GM21447 (cell line): ENCODE results near the gene MESP1.

ENCODE experiments used
- ATAC-seq: cut with Tn5 transposase; IDR thresholded peaks from one replicate; pipeline ENCODE4 v1.9.1; 2021; ENCODE audit not compliant: unreplicated experiment

Gene MESP1

DNA sequence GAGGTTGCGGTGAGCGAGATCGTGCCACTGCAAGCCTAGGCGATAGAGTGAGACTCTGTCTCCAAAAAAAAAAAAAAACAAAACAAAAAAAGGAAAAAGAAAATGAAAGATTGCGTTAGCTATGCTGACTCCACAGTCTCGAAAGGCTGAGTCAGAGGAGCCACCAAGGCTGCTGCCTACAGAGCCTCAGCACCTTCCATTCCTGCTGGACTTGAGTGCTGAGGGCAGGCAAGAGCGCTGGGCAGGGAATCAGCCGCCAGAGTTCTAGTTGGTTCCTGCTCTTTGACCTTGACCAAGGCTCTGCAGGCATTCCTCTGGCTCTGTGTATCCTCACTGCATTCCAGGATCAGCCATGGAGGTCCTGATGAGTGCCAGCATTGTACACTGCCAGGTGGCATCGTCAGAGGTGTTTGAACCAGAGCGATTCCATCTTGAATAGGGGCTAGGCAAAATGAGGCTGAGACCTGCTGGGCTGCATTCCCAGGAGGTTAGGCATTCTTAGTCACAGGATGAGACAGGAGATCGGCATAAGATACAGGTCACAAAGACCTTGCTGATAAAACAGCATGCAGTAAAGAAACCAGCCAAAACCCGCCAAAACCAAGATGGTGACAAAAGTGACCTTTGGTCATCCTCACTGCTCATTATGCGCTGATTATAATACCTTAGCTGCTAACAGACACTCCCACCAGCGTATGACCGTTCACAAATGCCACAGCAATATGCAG lies 31.0 kb upstream of the MESP1 start:
- ATAC-seq, result no peak

DNA sequence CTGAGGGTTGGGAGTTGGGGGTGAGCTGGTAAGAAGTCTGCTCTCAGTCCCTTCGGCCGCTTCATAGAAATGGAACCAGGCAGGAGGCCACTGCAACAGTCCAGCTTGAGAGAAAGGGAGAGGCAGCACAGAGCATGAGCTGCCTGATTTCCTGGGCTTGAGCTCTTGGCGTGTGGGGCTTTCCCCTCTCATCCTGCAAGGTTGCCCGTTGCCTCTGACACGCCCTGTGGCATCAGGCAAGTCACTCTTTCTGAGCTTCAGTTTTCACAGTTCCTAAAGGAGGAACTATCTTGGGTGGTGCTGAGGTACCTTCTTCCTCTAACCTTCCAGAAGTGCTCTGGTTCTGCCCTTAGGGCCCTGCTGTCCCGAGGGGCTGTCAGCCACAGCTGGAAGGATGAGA lies 30.0 kb upstream of the MESP1 start:
- ATAC-seq, result no peak

DNA sequence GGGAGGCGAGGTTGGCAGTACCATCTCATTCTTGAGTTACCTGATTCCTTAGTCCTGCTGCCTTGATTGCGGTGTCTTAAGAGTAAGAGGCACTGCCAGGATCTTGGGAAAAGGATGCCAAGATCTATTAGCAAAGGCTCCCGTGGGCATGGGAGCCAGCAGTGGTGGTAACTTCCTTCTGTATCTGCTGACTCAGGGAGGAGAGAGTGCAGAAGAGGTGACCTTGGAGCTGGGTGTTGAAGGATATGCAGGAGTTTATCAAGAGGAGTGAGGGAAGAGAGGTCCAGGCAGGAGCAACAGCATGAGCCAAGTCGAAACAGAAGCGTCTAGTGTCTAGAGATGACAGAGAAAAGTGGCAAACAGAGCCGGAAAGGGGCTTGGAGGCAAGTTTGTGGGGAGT lies 29.6 kb upstream of the MESP1 start:
- ATAC-seq, result no peak

DNA sequence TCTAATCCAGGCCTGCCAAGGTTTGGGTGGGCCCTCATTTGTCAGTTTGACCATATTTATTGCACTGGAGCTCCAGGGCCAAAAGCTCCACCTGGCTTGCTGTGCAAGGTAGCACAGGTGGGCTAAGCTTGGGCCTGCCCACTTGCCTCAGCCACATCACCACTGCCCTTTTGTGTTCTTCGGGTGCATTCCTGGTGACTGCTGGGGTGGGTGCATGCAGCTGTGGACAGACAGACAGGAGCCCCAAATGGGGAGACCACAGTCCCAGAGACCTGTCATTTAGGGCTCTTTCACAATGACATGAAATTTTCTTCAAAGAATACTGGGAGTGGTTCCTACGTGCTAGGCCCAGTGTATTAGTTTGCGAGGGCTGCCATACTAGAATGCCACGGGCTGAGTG lies 27.8 kb upstream of the MESP1 start:
- no peak for ATAC-seq

DNA sequence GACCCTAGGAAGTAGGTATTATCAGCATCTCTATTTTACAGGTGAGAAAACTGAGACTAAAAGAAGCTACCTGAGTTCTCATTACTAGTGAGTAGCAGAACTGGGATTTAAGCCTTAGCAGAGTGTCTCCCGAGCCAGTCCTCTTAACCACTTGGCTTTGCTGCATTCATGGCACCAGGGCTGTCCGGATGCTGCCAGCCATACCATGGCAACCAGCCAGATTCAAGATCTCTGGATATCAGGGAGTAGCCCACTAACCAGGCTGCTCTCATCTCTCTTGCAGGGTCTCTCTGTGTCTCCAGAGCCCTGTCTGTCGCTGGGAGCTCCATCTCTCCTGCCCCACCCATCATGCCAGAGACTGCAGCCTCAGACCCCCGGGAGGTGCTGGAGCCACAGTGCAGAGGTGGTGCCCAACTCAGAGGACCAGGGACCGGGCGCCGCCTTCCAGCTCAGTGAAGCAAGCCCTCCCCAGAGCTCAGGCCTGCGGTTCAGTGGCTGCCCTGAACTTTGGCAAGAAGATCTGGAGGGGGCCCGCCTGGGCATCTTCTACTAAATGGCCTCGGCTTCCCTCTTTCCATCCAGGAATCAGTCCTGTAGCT lies 26.8 kb upstream of the MESP1 start:
- ATAC-seq, result no peak

DNA sequence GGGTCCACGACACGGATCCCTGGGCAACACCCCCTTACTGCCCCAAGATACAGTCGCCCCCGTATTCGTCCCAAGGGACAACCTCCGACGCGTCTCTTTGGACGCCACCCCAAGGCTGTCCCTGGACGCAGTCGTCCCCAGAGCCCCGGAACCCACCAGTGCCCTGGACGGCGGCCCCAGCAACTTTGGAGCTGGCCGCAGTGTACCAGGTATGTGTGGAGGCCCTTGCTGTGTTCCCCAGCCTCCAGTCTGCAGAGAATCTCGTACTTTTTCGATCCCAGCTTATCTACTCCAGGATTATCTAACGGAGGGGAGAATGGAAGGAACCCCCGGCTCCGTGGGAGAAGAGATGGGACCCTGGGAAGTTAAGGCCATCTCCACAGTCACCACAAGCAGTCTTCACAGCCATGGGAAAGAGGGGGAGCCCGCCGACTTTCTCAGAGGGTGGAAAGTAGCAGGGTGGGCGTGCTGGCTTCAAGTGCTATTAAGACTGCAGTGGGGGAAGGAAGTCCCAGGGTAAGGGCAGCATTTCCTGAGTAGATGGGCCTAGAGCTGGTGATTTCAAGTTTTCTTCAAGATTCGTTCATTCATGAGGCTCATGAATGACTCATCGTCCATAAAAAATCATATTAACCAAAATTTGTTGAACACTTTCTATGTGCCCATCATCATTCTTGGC lies 26.2 kb upstream of the MESP1 start:
- ATAC-seq, result no peak

DNA sequence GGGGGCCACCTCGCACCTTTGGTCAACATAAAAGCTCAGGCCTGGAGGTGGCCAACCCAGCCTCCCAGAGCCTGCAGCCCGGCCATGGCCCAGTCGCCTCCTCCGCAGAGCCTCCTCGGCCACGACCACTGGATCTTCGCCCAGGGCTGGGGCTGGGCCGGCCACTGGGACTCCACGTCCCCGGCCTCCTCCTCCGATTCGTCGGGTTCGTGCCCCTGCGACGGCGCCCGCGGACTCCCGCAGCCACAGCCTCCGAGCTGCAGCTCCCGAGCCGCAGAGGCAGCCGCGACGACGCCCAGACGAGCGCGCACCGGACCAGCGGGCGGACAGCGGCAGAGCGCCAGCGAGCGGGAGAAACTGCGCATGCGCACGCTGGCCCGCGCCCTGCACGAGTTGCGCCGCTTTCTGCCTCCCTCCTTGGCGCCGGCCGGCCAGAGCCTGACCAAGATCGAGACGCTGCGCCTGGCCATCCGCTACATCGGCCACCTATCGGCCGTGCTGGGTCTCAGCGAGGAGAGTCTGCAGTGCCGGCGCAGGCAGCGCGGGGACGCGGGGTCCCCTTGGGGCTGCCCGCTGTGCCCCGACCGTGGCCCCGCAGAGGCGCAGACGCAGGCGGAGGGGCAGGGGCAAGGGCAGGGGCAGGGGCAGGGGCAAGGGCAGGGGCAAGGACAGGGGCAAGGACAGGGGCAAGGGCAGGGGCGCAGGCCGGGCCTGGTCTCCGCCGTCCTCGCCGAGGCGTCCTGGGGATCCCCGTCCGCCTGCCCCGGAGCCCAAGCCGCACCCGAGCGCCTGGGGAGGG lies 25.4 kb upstream of the MESP1 start, which contains the start of gene MESP2:
Gene MESP2 (plus strand): TSS at position 59 of the 799 bp plus-strand sequence. CDS start 26 bp downstream, at position 85.
- ATAC-seq, result peak; percentile 43

DNA sequence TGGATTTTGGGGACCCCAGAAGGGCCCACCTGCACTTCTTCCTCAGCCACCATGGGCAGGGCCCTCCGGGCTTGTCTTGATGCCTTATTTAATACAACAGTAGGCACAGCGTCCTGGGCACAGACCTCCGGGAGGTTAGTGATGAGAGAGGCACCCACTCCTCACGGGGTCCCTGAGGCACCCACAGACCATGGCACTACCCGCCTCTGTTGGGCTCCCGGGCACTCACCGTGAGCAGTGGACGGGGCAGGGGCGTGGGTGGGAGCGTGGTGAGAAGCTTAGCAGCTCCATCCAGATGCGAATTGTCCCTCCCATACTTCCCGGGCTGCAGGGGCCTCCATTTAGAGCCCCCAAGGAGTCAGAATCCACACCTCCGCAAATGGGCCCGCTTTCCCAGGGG lies 24.8 kb upstream of the MESP1 start:
- no peak for ATAC-seq

DNA sequence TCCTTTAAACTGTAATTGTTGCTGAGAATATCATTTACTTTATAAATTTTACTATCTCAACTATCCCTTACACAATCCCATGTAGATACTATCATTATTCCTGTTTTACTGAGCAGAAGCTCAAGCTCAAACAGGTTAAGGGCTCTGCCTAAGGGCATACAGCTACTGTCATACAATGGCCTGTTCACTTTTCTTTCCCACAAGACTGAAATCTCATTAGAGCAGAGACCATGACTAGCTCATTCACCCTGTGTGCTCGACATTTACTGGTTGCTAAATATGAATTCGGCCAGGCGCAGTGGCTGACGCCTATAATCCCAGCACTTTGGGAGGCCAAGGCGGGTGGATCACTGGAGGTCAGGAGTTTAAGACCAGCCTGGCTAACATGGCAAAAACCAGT lies 23.4 kb upstream of the MESP1 start:
- no peak for ATAC-seq

DNA sequence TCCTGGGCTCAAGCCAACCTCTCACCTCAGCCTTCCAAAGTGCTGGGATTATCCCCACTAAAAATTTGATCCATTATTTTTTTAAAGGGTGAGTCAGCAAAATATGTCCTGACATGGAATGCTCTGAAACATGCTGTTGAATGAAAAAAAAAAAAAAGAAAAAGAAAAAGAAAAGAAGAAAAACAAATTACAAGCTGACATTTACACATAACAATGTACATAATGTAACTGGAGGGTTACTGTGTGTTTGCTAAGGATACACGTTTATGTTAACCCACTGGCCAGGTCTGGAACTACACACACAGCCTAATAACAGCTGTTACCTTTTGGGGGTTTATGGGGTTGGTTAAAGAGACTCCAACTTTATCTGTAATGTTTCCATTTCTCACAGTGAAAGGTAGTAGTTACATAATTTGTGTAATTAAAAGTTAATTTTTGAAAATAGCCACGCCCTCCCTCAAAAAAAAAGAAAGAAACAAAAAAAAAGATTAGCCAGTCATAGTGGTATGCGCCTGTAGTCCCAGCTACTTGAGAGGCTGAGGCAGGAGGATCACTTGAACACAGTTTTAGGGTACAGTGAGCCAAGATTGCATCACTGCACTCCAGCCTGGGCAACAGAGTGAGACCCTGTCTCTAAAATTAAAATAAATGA lies 22.0 kb upstream of the MESP1 start:
- ATAC-seq, result no peak

DNA sequence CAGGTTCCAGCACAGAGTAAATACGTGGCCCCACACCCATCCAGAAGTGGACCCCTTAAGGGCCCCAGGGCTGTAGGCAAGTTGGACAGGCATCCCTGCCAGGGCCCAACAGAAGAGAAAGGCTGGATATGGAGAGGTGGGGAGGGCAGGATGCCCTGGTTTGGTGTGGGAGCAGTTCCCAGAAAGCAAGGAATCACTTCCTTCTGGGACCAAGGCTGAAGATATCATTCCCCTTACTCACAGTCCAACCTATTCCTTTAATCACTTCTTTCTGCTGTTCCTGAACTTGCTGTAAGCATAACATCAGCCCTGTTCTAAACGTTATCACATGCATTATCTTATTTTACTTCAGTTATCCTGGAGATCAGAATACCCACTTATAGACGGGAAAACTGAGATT lies 19.0 kb upstream of the MESP1 start:
- no peak for ATAC-seq

DNA sequence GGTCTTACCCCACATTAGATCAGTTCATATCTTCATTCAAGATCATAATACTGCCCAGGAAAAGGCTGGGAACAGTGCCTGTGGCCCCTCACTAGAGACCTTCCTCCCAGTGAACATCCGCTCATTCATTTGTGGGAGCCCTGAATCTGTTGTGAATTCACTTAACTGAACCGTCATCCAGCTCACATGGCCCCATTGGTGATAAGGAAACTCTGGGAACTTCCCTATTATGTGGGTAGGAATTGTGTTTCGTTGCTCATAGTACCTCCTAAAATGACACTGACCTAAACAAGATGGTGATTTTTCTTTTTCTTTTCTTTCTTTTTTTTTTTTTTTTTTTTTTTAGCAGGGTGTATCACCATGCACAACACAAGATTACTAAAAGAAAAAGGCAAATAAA lies 18.3 kb upstream of the MESP1 start:
- no peak for ATAC-seq

DNA sequence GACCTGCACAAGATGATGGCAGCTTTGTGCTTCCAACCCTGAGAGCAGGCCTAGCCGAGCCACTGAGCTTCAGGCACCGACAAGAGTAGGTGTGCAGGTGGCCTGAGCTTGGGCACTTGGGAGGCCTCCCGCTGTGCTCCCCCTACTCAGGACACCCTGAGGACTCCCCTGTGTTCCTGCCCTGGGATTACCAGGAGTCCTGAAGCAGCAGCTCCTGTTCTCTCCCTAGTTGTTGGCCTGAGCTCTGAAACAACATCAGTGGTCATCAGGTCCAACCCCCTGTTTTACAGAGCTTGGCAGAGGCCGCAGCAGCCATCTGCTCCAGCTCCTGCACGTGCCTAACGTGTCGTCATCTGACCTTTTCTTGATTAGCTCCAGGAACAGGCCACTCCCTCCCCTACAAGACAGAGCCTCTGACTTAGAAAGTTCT lies 17.0 kb upstream of the MESP1 start:
- no peak for ATAC-seq

DNA sequence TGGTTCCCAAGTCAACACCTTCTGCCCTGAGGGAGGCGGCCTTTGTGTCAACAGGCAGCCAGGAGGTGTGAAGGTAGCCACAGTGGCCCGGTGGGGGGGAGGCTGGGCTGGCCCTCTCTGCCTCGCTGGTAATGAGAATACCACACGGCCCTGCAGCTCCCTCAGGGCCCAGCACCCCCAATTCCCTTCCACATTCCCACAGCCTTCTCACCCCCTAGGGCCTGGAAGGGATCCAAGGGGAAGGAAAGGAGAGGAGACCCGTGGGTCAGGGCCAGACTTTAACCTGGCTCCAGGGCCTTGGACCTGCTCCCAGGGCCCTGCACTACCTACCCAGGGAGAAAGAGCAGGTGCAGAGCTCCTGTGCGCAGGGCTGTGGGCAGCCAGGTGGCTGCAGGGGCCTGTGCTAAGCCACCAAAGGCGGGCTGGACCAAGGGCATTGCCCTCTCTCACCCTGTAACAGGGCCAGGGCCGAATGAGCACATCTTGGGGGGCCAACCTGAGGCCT lies 16.4 kb upstream of the MESP1 start:
- no peak for ATAC-seq

DNA sequence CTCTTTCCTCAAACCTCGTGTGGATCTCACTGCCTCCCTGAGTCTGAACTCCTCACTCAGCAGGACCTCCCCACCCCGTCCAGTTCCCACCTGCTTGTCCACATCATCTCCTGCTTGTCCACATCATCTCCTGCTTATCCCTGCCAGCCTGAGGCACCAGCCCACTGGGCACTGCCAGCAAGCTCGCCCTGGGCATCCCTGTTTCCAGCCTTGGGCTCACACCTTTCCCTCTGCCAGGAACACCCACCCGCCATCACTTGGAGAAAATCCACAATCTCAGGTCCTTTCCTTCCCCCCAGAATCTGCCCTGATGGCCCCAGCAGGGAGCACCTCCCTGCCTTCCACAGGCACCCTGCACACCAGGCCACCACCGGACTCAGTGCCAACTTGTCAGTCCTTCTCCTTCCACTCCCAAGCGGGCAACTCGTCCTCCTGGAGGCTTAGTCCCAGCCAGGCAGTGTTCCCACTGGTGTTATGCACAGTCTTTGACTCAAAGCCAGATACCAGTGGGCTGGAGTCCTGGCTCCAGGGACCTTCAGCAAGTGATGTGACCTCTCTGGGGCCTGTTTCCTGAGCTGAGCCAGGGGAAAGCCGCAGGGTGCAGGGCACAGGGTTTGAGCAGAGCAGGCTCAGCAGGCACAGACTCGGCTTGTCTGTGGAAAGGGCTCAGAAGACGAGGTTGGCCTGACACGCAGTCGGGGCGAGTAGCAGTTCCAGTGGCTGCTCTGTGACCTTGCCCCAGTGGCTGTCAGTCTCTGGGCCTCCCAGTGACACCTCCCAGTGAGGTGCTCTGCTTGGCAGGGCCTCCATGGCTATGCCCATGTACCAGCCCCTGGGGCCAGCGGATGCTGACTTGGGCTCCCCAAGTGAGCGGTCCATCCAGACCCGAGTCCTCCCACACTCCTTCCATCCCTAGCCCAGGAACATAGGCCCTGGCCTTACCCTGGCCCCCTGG lies 15.6 kb upstream of the MESP1 start:
- ATAC-seq, result no peak

DNA sequence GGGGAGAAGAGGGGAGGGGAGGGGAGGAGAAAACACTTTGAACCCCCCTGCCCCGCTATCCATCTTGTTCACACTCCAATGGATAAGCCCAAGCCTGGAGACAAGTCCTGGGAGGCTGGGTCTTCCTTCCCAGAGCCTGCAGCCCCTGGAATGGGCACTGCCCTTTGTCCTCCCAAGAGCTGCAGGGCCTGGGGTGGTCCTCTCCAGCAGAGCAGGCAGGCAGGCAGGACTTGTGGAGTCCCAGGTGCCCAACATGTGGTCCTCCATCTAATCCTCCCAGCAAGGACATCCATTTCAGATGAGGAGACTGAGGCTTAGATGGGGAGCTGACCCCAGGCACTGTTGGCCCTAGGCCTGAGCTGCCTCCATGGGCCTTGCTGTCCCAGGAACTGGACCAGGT lies 14.6 kb upstream of the MESP1 start:
- ATAC-seq, result no peak

DNA sequence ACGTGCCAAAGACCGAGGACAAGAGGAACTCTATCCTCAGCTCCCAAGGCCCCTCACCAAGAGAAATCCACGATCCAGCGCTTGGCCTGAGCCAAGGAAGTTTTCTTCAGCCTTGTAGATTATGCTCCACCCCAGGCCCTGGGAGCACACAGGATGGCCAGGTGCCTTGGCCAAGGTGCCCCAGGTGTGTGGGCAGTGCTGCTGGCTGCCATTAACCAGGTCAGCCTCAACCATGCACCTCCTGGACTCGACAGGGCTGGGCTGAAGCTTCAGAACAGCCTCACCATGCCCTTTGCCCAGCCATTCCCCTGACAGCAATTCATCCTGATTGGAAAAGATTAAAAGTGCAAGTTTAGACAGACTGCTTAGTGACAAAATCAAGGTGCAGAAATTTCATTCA lies 10.9 kb upstream of the MESP1 start:
- ATAC-seq, result no peak

DNA sequence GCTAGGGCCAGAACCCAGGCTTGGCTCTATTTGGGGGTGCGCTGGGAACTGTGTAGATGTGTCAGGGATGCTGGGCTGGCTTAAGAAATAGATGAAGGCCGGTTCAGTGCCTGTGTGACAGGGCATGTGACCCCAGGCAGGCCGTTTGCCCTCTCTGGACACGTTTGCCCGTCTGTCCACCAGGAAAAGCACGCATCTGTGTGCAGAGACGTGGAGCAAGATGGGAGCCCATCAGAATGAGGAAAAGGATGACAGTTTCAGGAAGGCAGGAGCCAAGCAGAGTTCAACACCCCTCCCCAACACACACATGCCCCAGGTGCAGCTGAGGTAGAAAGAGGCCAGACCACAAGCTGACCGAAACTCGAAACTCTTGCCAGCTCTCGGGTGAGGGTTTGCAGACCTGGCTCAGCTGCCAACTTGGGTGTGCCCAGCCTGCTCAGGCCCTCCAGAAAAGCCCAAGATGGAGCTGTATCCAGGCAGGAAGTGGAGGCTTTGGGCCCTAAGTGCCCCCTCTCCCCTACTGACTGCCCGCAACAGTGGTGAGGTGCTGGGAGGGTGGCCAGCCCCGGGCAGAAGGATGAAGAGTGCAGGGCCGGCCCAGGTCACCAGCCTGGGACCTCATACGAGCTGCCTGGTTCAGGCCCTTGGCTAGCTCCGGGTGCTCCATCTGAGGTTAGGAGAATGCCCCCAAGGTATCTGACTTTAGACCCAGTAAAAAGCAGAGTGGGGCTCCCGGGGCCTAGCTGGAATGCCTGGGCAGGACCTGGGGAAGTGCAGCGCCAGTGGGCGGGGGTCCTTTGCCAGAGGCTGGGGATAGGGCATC lies 10.2 kb upstream of the MESP1 start:
- peak; percentile 60 for ATAC-seq
